Panc1 (cell line): ENCODE results near the gene RAMP2. TPM values are rescaled to one million over a fixed set of nuclear protein-coding genes. Genes with fewer than 3 reads are reported as not detected.

ENCODE experiments used
- ATAC-seq: fragments of 200-7000 bp; cut with Tn5 transposase; 2 replicates; pipeline ENCODE4 v1.9.1; 2020; ENCODE audit warnings: mild to moderate bottlenecking, moderate library complexity
- BruUV-seq: library from RNA; stranded (reverse); fragments of 400-500 nt; replicated peaks from 2 replicates; lab custom pipeline; 2021; lab: Mats Ljungman, UMichigan
- CTCF ChIA-PET: fragments of 300-600 bp; sonication (Branson Sonifier 250); formaldehyde crosslinking; loops from one replicate; lab custom pipeline; 2022; ENCODE audit warnings: antibody characterized with exemption; lab: Charles Lee
- POLR2A ChIA-PET: fragments of 300-600 bp; sonication (Branson Sonifier 250); formaldehyde crosslinking; loops from one replicate; lab custom pipeline; 2022; ENCODE audit warnings: antibody characterized with exemption; lab: Charles Lee
- DNase-seq: peaks from one replicate; pipeline ENCODE4 v3.0.0-alpha.2; 2010; ENCODE audit warnings: low read depth, low spot score
- H3K27ac ChIP-seq: 2 replicates; pipeline ENCODE4 v1.5.1; 2011; ENCODE audit warnings: mild to moderate bottlenecking, low read length, inconsistent platforms
- H3K27me3 ChIP-seq: fragments of 200-500 bp; sonication (Bioruptor generic); 2 replicates; pipeline ENCODE4 v1.6.0; 2014; ENCODE audit warnings: low read length, inconsistent platforms; ENCODE audit not compliant: control insufficient read depth, insufficient read depth
- H3K36me3 ChIP-seq: fragments of 200-500 bp; sonication (Bioruptor generic); 2 replicates; pipeline ENCODE4 v1.5.1; 2014; ENCODE audit warnings: inconsistent platforms, mild to moderate bottlenecking, low read length, moderate library complexity; ENCODE audit not compliant: control insufficient read depth, insufficient read depth
- H3K4me1 ChIP-seq: 2 replicates; pipeline ENCODE4 v1.5.1; 2011; ENCODE audit warnings: inconsistent platforms, mild to moderate bottlenecking, low read length, moderate library complexity; ENCODE audit not compliant: control insufficient read depth, insufficient read depth
- H3K4me3 ChIP-seq, 2 experiments: 2 replicates each; pipeline ENCODE4 v1.5.1; 2011 to 2012; ENCODE audit warnings: low read depth in 2 of 2, low read length in 2 of 2, mild to moderate bottlenecking in 2 of 2, inconsistent platforms in 1 of 2, moderate library complexity in 1 of 2
- H3K9me3 ChIP-seq: fragments of 200-500 bp; sonication (Bioruptor generic); 2 replicates; pipeline ENCODE4 v1.5.1; 2014; ENCODE audit warnings: low read depth, mild to moderate bottlenecking, inconsistent platforms, low read length, moderate library complexity; ENCODE audit not compliant: control insufficient read depth, insufficient read depth
- CTCF ChIP-seq: fragments of 450-650 bp; IDR thresholded peaks from 2 replicates; pipeline ENCODE4 v1.5.1; 2017; ENCODE audit warnings: mild to moderate bottlenecking
- POLR2AphosphoS5 ChIP-seq: IDR thresholded peaks from 2 replicates; pipeline ENCODE4 v1.6.1; 2012; ENCODE audit warnings: mild to moderate bottlenecking, low read depth, low read length, moderate library complexity
- REST ChIP-seq, 2 experiments: IDR thresholded peaks; 2 replicates each; pipeline ENCODE4 v1.6.1; 2011 to 2012; ENCODE audit warnings: low read depth in 2 of 2, control low read depth in 1 of 2, low read length in 1 of 2, mild to moderate bottlenecking in 1 of 2, moderate library complexity in 1 of 2; ENCODE audit not compliant: insufficient read depth in 1 of 2
- SIN3A ChIP-seq: IDR thresholded peaks from 2 replicates; pipeline ENCODE4 v1.6.1; 2012; ENCODE audit warnings: low read depth, mild to moderate bottlenecking, low read length, moderate library complexity, borderline replicate concordance; ENCODE audit not compliant: insufficient read depth
- TCF7L2 ChIP-seq: IDR thresholded peaks from 2 replicates; pipeline ENCODE4 v1.6.1; 2011; ENCODE audit warnings: mild to moderate bottlenecking, low read depth, low read length, inconsistent platforms
- in situ Hi-C: cut with HindIII; loops from 2 replicates; pipeline ENCODE4 v1.10.0; 2016; ENCODE audit warnings: low sequenced_read_pairs, low pct_unique_long_range_greater_than_20kb
- intact Hi-C: fragments of 100-400 bp; cut with micrococcal nuclease; formaldehyde crosslinking; loops from one replicate; pipeline ENCODE4 v1.10.0; 2022; ENCODE audit not compliant: unreplicated experiment
- total RNA-seq: library from RNA; stranded (reverse); gene quantifications from one replicate; pipeline ENCODE4 v1.2.1, GENCODE V29; 2021; ENCODE audit not compliant: unreplicated experiment

RAMP2 gene
- total RNA-seq, 1 experiment from 2014 or later: 1.1 TPM

GRCh38 chr17:42759982-42760651, 910 bp upstream of the RAMP2 start:
- Histone ChIP-seq H3K4me3 (no peak overlapping the region), H3K4me1 (no peaks in the 10 kb centered on the region), H3K9me3 (no peaks in the 10 kb centered on the region), H3K36me3 (no peaks in the 10 kb centered on the region), H3K27ac (no peak overlapping the region), H3K27me3 (no peaks in the 10 kb centered on the region)
- DNase-seq (no peak), ATAC-seq (no peak)
- no peak for TF ChIP-seq REST (IDR thresholded peaks at IDR 0.05; ENCODE audit: insufficient read depth in 1 of 2, low read depth in 2 of 2, low read length in 1 of 2)
- TF ChIP-seq SIN3A: no peak
- TF ChIP-seq CTCF: no peak
- TF ChIP-seq TCF7L2: no peak
- TF ChIP-seq POLR2AphosphoS5: no peak
- in situ Hi-C loops: no loop called here
- intact Hi-C loops: no loop called here
- ChIA-PET CTCF (no interaction called here), POLR2A (interaction anchor here (0.5 to 1.0 kb wide), 3 partner anchors 10 to 38 kb away, joined by 5 to 7 read pairs (median 6); partner anchors contain the start of gene VPS25)
- BruUV-seq: no TSS peak

- ChIA-PET POLR2A (no interaction called here), CTCF (no interaction called here)
- ATAC-seq: no peak
- H3K27me3 ChIP-seq: no peaks in the 10 kb centered on the region
- in situ Hi-C loops: no loop called here
- H3K4me3 ChIP-seq: peak overlapping the region; percentile 26 to 28; a peak in 2 of 4 replicates
- no TSS peak for BruUV-seq
- H3K27ac ChIP-seq: no peak overlapping the region
- no peaks in the 10 kb centered on the region for H3K36me3 ChIP-seq
- DNase-seq: no peak
- H3K9me3 ChIP-seq: no peaks in the 10 kb centered on the region
- TF ChIP-seq CTCF (no peak), POLR2AphosphoS5 (no peak)
- no peaks in the 10 kb centered on the region for H3K4me1 ChIP-seq
- intact Hi-C loops: no loop called here
Observed at GRCh38 chr17:42761638-42762037, 611 bp downstream of the RAMP2 start.
